Right lobe of liver (tissue), 6 donors: ENCODE measurements around the gene TFPI2. TPM values are rescaled to one million over a fixed set of nuclear protein-coding genes. Genes with fewer than 3 reads are reported as not detected.

ENCODE experiments used
- ATAC-seq, 4 donors: fragments of 200-7000 bp; cut with Tn5 transposase; one replicate each; pipeline ENCODE4 v1.9.1; 2020; ENCODE audit warnings: mild to moderate bottlenecking in 4 of 4, moderate library complexity in 4 of 4
- DNase-seq, 3 donors: peaks; one replicate each; pipeline ENCODE4 v3.0.0-alpha.2; 2020
- H3K27ac ChIP-seq, 3 donors: fragments of 200-600 bp; one replicate each; pipeline ENCODE4 v1.8.0; 2022
- H3K27me3 ChIP-seq, 2 donors: fragments of 200-600 bp; one replicate each; pipeline ENCODE4 v1.8.0; 2022
- H3K36me3 ChIP-seq, 4 donors: fragments of 200-600 bp; sonication (generic) in 1 of 4; one replicate each; pipeline versions ENCODE4 v1.5.1 to v1.8.0; 2017 to 2022; ENCODE audit warnings: control low read depth in 1 of 4
- H3K4me1 ChIP-seq, 4 donors: fragments of 200-600 bp; sonication (generic) in 1 of 4; one replicate each; pipeline versions ENCODE4 v1.5.1 to v1.8.0; 2017 to 2022; ENCODE audit warnings: control low read depth in 1 of 4
- H3K4me3 ChIP-seq, 3 donors: fragments of 200-600 bp; one replicate each; pipeline ENCODE4 v1.8.0; 2022
- H3K9me3 ChIP-seq, 4 donors: fragments of 200-600 bp; sonication (generic) in 1 of 4; one replicate each; pipeline versions ENCODE4 v1.5.1 to v1.8.0; 2017 to 2022; ENCODE audit warnings: control low read depth in 1 of 4
- CTCF ChIP-seq, 4 donors: fragments of 200-600 bp in 3 of 4; fragments of 450-650 bp in 1 of 4; IDR thresholded peaks; one replicate each; pipeline versions ENCODE4 v1.5.1 to v1.8.0; 2016 to 2022; ENCODE audit warnings: antibody characterized with exemption in 4 of 4, mild to moderate bottlenecking in 2 of 4
- POLR2A ChIP-seq: fragments of 450-650 bp; IDR thresholded peaks from one replicate; pipeline ENCODE4 v1.6.1; 2017; ENCODE audit warnings: antibody characterized with exemption, mild to moderate bottlenecking
- WGBS: methylation state at CpG from one replicate; pipeline ENCODE4 v1.1.6; 2018; ENCODE audit warnings: low coverage, low lambda C conversion rate; ENCODE audit not compliant: insufficient coverage; ENCODE audit errors: missing lambda C conversion rate; 5-methylcytosine and 5-hydroxymethylcytosine counted together
- intact Hi-C, 2 donors: fragments of 100-400 bp; cut with DNase I; formaldehyde crosslinking; loops; one replicate each; pipeline versions ENCODE4 v1.11.2 to v1.14.1; 2022
- total RNA-seq, 6 experiments: library from RNA; depleted of rRNA in 2 of 6; stranded (reverse); fragments of >200 nt in 2 of 6; fragmentation: NEBNext Ultra II Directional in 3 of 6; extraction: Animal tissue kit (Norgen Biotek cat#: 25700) in 3 of 6; gene quantifications; one replicate each; pipeline versions ENCODE4 v1.1.0 to v1.2.4, GENCODE V29; 2016 to 2023
- donor health status: DM: no; HTN: yes; CAD: no.
- donor health status: DM: no; HTN: no; CAD: no.
- donor health status: DM: no; HTN: no; CAD: no.
- donor health status: DM: no; HTN: yes; CAD: no.
- donor health status: DM: no; HTN: yes; CAD: no.

The TFPI2 gene
- total RNA-seq, 6 experiments from 2014 or later, result 0.49 to 17.0 (median 2.0) TPM

- TF ChIP-seq POLR2A (no peak), CTCF (IDR thresholded peaks at IDR 0.05) (no peak)
- Histone ChIP-seq H3K27ac (no peak overlapping the region), H3K9me3 (no peaks in the 10 kb centered on the region), H3K4me1 (no peaks in the 10 kb centered on the region), H3K36me3 (no peaks in the 10 kb centered on the region), H3K27me3 (no peaks in the 10 kb centered on the region), H3K4me3 (no peak overlapping the region)
- DNase-seq (no peak), ATAC-seq (no peak)
- intact Hi-C loops, result no loop called here
- WGBS, result 58% methylated on average over 2 of the region's 3 CpGs
These were observed 42.6 kb upstream of the TFPI2 start for GRCh38 chr7:93933156-93933555.

- Histone ChIP-seq H3K36me3 (no peaks in the 10 kb centered on the region), H3K27ac (no peak overlapping the region), H3K4me3 (no peak overlapping the region), H3K9me3 (no peaks in the 10 kb centered on the region), H3K27me3 (no peaks in the 10 kb centered on the region), H3K4me1 (no peaks in the 10 kb centered on the region)
- ATAC-seq (no peak), DNase-seq (no peak)
- intact Hi-C loops, result no loop called here
- TF ChIP-seq CTCF (IDR thresholded peaks at IDR 0.05) (no peak), POLR2A (no peak)
- 63% methylated on average over 3 of the region's 3 CpGs for WGBS
These were observed 41.1 kb upstream of the TFPI2 start for GRCh38 chr7:93931655-93932054.

GRCh38 chr7:93927585-93927984 is 37.0 kb upstream of the TFPI2 start:
- DNase-seq, result no peak
- Histone ChIP-seq H3K9me3 (no peaks in the 10 kb centered on the region), H3K27me3 (no peaks in the 10 kb centered on the region), H3K4me3 (no peak overlapping the region), H3K27ac (no peak overlapping the region), H3K4me1 (no peaks in the 10 kb centered on the region), H3K36me3 (no peaks in the 10 kb centered on the region)
- TF ChIP-seq CTCF (IDR thresholded peaks at IDR 0.05), result no peak
- WGBS, result 46% methylated on average over 3 of the region's 3 CpGs
- intact Hi-C loops, result no loop called here
- ATAC-seq, result no peak

- intact Hi-C loops, result no loop called here
- ATAC-seq (no peak), DNase-seq (no peak)
- Histone ChIP-seq H3K4me1 (peaks cover 0 to 4% (median 0%) of the 10 kb centered on the region in 4 donors), H3K27ac (no peak overlapping the region), H3K27me3 (no peaks in the 10 kb centered on the region), H3K9me3 (no peaks in the 10 kb centered on the region), H3K36me3 (no peaks in the 10 kb centered on the region), H3K4me3 (no peak overlapping the region)
- TF ChIP-seq CTCF (IDR thresholded peaks at IDR 0.05) (no peak), POLR2A (no peak)
- WGBS, result 50% methylated on average over 1 of the region's 1 CpG
These were observed 36.2 kb upstream of the TFPI2 start for GRCh38 chr7:93926800-93927199.

- WGBS, result 31% methylated on average over 1 of the region's 1 CpG
- ATAC-seq (no peak), DNase-seq (no peak)
- Histone ChIP-seq H3K9me3 (no peaks in the 10 kb centered on the region), H3K27me3 (no peaks in the 10 kb centered on the region), H3K27ac (peak overlapping the region in 2 of 3 donors; percentile 4 to 24), H3K4me3 (peak overlapping the region; percentile 37 to 49 (median 46)), H3K36me3 (no peaks in the 10 kb centered on the region), H3K4me1 (peaks cover 0 to 4% (median 0%) of the 10 kb centered on the region in 4 donors)
- intact Hi-C loops, result no loop called here
- no peak for TF ChIP-seq CTCF (IDR thresholded peaks at IDR 0.05)
- no peak for TF ChIP-seq POLR2A
These were observed 33.4 kb upstream of the TFPI2 start for GRCh38 chr7:93923942-93924341.
